Stimulated activated CD8-positive, alpha-beta memory T cell treated with anti-CD3 and anti-CD28 coated beads, Interleukin-12 subunit alpha, Interleukin-12 subunit beta, amount 100 ng/mL, for 24 hours (primary cell): Measurements from ENCODE around the gene MED27.

Source experiments
- DNase-seq: peaks from one replicate; pipeline ENCODE4 v3.0.0-alpha.2; 2020; ENCODE audit errors: extremely low read depth

The MED27 gene

DNA sequence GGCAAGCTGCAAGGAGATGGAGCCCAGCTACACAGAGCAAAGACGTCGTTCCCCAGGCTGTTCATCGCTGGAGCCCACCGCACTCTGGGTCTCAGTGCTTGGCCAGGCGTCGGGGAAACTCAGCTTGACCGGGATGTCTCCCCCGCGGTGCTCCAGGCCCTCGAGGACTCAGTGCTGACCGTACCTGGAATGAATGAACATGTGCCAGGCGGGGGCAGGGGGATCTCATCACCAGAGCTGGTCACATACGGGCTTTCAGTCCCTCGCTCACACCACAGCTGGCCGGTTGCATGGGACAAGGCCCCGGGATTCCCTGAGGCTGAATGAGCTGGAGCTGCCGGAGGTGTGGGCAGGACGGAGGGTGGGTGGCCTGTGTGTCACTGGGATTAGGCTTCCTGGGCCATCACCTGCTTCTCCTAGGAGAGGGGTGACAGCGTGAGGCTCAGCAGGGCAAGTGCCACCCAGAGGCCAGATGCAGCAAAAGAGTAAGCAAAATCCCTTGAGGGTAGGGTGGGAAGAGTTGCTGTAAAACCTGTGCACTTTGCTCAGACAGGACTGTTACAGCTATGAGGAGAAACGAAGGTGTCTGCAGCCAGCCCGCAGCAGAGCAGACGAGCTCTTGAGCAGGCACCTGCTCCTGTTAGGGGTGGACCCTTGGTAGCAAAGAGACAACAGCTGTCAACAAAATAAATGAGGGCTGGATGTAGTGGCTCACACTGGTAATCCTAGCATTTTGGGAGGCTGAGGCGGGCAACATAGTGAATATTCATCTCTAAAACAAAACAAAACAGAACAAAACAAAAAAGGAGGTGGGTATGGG lies 269.1 kb downstream of the MED27 start:
- DNase-seq = no peak
